NCI-H2196 treated with DMSO at 0.1 percent for 48 hours (cell line): ENCODE data around the gene CCNT1.
"Not testable (repeated sequence)": the region's sequence is repeated elsewhere in the genome, so short reads cannot be mapped to it uniquely, and the experiment has no call there.

Experiments used
- DNase-seq: peaks from one replicate; lab custom pipeline; 2025; ENCODE audit not compliant: unreplicated experiment; lab: John Stamatoyannopoulos, UW

CCNT1 gene

DNA sequence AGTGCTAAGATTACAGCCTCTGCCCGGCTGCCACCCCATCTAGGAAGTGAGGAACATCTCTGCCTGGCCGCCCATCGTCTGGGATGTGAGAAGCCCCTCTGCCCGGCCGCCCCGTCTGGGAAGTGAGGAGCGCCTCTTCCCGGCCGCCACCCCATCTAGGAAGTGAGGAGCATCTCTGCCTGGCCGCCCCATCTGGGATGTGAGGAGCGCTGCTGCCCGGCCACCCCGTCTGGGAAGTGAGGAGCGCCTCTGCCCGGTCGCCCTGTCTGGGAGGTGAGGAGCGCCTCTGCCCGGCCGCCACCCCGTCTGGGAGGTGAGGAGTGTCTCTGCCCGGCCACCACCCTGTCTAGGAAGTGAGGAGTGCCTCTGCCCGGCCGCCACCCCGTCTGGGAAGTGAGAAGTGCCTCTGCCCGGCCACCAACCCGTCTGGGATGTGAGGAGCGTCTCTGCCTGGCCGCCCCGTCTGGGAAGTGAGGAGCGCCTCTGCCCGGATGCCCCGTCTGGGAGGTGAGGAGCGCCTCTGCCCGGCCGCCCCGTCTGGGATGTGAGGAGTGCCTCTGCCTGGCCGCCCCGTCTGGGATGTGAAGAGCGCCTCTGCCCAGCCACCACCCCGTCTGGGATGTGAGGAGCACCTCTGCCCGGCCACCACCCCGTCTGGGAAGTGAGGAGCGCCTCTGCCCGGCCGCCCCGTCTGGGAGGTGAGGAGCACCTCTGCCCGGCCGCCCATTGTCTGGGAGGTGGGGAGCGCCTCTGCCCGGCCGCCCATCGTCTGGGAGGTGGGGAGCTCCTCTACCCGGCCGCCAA, 74.6 kb downstream of the CCNT1 start:
- DNase-seq = not testable (repeated sequence)

DNA sequence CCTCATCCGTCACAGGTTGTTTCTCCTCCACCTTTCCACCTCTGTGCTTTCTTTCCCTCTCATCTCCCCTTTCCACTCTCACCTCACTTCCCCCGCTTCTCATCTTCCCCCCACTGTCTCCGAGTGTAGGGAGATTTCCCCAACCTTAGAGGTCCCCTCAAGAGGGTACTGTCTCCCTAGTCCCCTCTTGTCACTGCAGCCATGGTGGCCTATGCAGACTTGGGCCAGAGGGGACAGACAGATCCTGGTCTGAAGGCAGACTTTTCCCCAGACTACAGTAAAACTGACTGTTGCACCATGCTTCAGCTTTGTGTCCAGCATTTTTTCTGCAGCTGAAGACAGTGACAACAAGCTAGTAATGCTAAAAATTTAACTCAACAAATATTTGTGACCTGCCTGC, 75.7 kb downstream of the CCNT1 start:
- no peak for DNase-seq

DNA sequence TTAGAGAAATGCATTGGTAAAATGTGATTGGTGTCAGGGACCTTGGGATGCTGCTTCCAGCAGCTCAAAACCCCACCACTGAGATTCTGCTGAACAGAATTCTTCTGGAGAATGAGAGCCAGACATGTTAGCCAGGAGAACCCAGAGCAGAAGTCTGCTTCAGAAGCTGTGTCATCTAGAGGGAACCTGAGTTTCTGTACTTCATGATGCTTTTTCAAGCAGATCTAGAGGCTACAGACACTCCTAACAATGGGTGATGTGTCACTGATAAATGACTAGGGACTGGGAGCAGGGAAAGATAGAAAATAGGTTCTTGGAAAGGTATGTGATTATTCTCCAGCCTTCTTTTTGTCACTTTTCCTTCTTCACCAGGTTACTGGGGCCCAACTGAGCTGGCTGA, 76.1 kb downstream of the CCNT1 start:
- no peak for DNase-seq
